SIG-M5 (cell line): ENCODE measurements around the gene RIPK1.

ENCODE experiments used
- DNase-seq: peaks from one replicate; lab custom pipeline; 2025; lab: John Stamatoyannopoulos, UW

RIPK1 gene

GRCh38 chr6:3085074-3085473, 16.8 kb downstream of the RIPK1 start:
- no peak for DNase-seq

GRCh38 chr6:3086282-3086946, 18.1 kb downstream of the RIPK1 start:
- no peak for DNase-seq

DNA sequence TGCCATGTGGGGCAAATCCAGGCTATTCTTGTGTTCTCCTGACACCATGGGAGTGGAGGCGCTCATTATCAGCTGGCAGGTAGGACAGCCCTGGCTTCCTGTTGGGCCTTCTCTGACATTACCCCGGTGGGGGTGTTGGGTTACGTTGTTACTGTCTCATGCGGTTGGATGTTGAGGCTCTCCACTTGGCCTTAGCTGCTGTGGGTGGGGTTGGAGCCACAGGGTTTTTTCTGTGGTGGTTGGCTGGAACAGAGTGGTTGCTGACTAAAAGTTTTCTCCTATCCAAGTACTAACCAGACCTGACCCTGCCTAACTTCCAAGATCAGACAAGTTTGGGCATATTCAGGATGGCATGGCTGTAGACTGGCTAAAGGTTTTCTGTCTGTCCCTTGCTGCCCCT, 20.2 kb downstream of the RIPK1 start:
- DNase-seq = no peak

DNA sequence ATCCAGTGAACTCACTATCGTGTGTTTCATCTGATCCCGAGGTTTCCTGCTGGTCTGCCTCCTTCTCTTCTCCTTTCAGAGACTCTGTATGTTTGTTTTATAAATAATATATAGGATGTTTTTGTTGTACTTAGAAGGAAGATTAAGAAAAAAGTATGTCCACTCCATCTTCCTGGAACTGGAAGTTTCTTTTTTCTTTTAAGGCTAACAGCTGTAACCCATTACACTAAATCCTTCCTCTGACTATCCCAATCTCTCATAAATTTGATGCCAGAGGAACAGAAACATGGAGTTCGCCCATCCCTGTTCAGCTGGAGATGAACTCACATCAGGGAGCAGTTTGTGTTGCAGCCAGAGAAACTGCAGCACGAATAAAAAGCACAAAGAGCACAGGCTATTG, 20.7 kb downstream of the RIPK1 start:
- DNase-seq = no peak

GRCh38 chr6:3090013-3090412, 21.7 kb downstream of the RIPK1 start:
- DNase-seq = no peak

DNA sequence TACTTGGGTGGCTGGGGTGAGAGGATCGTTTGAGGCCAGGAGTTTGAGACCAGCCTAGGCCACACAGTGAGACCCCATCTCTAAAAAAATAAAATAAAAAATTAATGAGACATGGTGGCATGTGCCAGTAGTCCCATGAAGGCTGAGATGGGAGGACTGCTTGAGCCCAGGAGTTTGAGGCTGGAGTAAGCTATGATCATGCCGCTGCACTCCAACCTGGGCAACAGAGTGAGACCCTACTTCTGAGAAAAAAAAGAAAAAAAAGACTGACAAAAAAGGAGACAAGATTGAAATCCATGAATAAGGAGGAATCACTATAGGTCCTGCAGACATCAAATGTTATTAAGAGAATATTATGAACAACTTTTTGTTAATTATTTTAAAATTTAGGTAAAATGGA, 26.5 kb downstream of the RIPK1 start:
- no peak for DNase-seq

- DNase-seq = no peak
These were observed 34.6 kb downstream of the RIPK1 start for GRCh38 chr6:3102875-3103274.

- DNase-seq = no peak
These were observed 40.6 kb downstream of the RIPK1 start for GRCh38 chr6:3108746-3109414.

DNA sequence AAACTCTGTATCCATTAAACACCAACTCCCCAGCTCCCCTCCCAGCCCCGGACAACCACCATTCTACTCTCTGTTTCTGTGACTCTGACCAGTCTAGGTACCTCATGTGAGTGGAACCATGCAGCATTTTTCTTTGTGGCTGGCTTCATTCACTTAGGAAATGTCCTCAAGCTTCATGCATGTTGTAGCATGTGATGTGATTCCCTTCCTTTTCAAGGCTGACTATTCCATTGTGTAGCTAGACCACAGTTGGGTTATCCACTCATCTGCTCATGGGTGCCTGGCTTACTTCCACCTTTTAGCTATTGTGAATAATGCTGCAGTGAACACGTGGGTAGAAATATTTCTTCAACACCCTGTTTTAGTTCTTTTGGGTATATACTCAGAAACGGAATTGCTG, 41.5 kb downstream of the RIPK1 start:
- DNase-seq = no peak

GRCh38 chr6:3114377-3114776, 46.1 kb downstream of the RIPK1 start:
- DNase-seq = no peak

DNA sequence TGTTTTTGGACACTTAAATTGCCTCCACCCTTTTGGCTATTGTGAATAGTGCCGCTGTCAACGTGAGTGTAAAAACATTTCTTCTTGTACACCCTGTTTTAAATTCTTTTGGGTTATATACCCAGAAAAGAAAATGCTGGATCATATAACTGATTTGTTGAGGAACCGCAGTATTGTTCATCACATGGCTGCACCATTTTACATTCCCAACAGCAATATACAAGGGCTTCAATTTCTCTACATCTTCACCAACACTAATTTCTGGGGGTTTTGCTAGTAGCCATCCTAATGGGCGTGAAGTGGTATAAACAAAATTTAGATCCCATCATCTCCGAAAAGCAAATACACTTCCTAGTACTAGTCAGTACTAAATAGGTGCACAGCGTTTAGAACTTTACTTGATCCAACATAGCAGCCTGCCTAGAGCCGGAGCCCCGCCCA, 49.6 kb downstream of the RIPK1 start:
- no peak for DNase-seq

DNA sequence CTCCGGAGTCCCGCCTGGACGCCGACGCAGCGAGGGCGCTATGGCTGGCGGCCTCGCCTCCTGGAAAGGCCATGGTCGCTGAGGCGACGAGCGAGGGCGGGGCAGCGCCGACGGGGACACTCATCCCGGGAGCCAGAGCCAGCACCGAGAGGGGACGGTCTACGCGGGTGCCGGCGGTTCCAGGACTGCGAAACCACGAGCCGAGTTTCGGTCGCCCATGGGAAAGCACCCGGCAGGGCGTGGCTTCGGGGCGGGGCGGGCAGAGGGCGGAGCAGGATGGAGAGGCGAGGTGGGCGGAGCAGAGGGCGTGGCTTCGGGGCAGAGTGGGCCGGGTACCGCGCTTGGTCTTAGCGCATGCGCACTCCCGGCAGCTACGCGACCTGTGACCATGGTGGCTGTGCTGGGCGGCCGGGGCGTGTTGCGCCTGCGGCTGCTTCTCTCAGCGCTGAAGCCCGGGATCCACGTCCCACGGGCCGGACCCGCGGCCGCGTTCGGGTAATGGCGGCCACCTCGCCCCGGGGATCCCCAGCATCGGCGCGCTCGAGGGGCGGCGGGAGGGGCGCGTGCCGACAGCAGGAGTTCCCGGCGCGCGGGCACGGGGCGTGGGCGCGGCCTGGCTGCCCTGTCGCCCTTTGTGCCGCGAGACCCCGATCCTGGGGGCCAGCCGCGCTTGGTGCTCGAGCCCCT, 50.2 kb downstream of the RIPK1 start, which contains the start of gene BPHL:
TSS of gene BPHL (plus strand) at position 359 of the 687 bp plus-strand sequence. CDS start at position 389, 30 bp downstream.
- peak; percentile 40 for DNase-seq

DNA sequence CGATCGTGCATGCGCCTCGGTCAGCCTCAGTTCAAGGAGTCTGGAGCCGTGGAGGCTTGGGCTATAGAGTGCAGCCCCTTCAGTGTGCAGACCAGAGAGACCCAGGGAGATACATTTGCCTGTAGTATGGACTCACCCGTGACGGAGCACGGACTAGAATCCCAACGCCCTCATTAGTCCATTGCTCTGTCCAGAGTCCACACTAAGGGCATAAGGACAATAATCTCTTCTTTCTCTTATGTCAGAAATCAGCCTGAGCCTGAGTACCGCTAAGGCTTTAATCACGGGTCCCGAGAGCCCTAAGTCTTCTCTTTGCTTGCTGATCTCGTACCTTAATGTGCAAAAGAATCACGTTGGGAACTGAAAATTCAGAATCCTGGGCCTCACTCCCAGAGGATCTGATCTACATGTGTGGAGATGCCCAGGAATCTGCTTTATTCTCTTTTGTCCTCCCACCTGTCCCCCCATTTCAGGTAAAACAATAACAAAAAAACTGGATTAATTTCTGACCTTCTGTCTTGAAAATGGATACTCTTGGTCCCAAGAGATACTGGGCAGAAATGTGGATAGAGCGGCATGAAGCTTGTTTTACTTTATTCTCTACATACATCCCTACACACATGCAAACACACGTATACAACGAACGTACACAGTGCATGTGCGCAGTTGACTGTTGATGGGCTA, 50.9 kb downstream of the RIPK1 start:
- no peak for DNase-seq

- no peak for DNase-seq
These were observed 52.4 kb downstream of the RIPK1 start for GRCh38 chr6:3120765-3121089.

DNA sequence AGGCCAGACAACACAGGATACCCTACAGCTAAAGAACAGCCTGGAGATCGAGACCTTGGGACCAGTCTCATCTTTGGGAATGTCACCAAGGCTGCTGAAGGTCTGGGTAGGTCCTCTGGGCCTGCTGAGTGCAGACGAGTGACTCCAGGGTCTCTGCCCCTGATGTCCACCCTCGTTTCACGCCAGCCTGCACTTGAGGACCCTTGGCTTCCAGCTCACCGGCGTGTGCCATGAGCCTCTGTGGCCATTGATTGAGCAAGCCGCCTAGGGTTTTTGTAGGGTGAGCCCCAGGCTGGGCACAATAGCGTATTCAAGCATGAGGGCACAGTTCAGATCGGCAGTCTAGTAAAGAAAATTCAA, 54.5 kb downstream of the RIPK1 start:
- DNase-seq = no peak

GRCh38 chr6:3124667-3125066, 56.4 kb downstream of the RIPK1 start:
- DNase-seq = no peak

- DNase-seq = no peak
These were observed 57.5 kb downstream of the RIPK1 start for GRCh38 chr6:3125815-3126214.

DNA sequence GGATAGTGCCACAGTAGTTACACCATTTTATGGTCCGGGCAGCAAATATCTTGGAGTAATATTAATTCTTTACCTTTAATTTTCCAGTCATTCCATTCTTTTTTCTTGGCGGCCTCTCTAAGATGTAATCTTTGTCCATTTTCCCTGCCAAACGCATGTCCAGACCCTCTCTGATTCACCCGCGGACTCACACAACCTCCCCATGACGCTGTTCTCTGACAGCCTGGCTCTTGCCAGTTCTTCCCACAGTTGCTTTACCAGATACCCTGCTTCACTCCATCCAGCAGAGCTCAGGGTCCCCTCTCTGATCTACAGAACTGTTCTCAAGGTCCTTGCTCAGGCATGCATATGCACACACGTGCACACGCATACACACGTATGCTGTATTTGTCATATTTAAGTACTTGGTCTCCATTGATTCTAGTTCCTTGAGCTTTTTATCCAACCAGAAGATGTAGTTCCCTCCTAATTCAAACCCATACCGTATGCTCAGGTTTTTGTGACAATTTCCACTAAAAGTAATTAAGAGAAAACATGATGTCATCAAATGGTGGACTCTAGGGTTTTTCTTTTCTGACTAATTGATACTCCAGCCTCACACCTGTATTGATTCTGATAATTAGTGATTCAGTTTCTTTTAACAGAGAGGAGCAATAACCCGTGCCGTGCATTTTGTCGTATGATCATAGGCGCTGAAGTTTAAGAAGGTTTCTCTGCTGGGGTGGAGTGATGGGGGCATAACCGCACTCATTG, 60.2 kb downstream of the RIPK1 start:
- DNase-seq = no peak

GRCh38 chr6:3131695-3132094, 63.4 kb downstream of the RIPK1 start:
- DNase-seq = no peak

DNA sequence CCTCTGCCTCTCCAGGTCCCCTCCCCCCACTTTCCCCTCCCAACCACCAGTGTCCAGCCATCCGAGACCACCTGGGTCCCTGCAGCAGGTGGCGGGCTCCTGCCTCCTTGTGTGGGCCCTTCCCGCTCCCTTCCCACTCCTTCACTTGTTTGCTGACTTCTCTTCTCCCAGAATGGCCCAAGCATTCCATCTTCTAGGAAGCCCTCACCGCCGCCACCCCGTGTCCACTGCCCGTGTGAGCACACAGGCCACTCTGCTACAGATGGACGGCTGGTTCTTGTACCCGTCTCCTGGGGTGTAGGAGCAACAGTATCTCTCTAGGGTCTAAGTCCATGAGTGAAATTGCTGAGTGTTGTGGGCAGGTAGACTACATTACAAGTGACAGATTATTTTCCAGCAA, 65.2 kb downstream of the RIPK1 start:
- no peak for DNase-seq

DNA sequence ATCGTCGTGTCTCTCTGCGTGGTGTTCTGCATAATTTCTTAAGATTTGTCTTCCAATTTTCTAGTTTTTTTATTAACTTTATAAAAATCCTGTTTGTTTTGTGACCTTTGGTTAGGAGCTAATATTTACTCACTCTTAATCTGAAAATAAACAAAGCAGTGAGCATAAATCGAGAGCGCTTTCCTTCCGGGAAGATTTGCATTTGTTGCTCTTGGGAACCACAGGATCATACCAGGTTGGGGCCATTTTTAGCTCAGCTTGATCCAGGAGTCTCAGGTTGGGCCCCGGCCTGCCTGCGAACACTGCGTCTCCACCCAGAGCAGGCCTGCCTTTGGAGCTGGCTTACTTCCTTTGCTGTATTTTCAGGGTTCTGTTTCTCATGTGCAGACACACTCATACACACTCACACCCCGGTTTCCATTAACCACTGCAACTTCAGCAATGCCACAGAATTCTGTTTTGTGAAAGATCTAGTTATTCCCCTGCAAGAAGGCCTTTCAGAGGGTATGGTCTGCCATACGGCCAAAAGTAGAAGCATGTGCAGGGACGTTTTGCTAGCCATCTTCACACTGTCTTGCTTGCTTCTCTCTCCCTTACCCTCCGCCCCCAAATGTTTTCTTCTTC, 67.5 kb downstream of the RIPK1 start:
- DNase-seq = no peak
